SK-N-SH (cell line): Measurements from ENCODE around the gene SLC9A7. TPM values are rescaled to one million over a fixed set of nuclear protein-coding genes. Genes with fewer than 3 reads are reported as not detected.
A peak's percentile ranks its signal among the peaks of the same experiment; 100 is the strongest.

Source experiments
- CTCF ChIA-PET: fragments of 300-600, 350-600 bp; formaldehyde crosslinking; extraction: SDS; loops from one replicate; lab custom pipeline; 2021; lab: Yijun Ruan, JAX
- POLR2A ChIA-PET: fragments of 350-600 bp; sonication (Branson Sonifier 250); formaldehyde crosslinking; extraction: SDS; loops from one replicate; lab custom pipeline; 2020; ENCODE audit warnings: antibody characterized with exemption, inconsistent platforms; lab: Yijun Ruan, JAX
- DNase-seq: peaks from one replicate; pipeline ENCODE4 v3.0.0; 2012
- H2AFZ ChIP-seq: fragments of 200-600 bp; sonication (generic); 2 replicates; pipeline ENCODE4 v1.8.1; 2016; ENCODE audit warnings: antibody characterized with exemption, mild to moderate bottlenecking, low read depth
- H3F3A ChIP-seq: fragments of 200-600 bp; sonication (generic); replicated peaks from 2 replicates; pipeline ENCODE3; 2016; ENCODE audit warnings: antibody characterized with exemption, mild to moderate bottlenecking; ENCODE audit not compliant: insufficient read depth
- H3K27ac ChIP-seq, 2 experiments: fragments of 200-500 bp in 1 of 2; fragments of 200-600 bp in 1 of 2; sonication (Bioruptor generic) in 1 of 2; sonication (generic), shearing (Covaris generic) in 1 of 2; 2 replicates each; pipeline versions ENCODE4 v1.5.1 to v1.6.1; 2014 to 2016; ENCODE audit warnings: low read depth in 2 of 2, inconsistent platforms in 1 of 2, low read length in 1 of 2, mild to moderate bottlenecking in 1 of 2, mixed read lengths in 1 of 2
- H3K27me3 ChIP-seq: fragments of 200-600 bp; sonication (generic), shearing (Covaris generic); 2 replicates; pipeline ENCODE4 v1.6.1; 2016; ENCODE audit warnings: mixed run types; ENCODE audit not compliant: insufficient read depth
- H3K36me3 ChIP-seq, 2 experiments: fragments of 200-500 bp in 1 of 2; fragments of 200-600 bp in 1 of 2; sonication (Bioruptor generic) in 1 of 2; sonication (generic) in 1 of 2; replicated peaks in 1 of 2; 2 replicates each; pipeline versions ENCODE3 to v1.5.1; 2014 to 2016; ENCODE audit warnings: low read length in 1 of 2, mild to moderate bottlenecking in 1 of 2; ENCODE audit not compliant: insufficient read depth in 2 of 2, control insufficient read depth in 1 of 2
- H3K4me1 ChIP-seq, 2 experiments: fragments of 200-500 bp in 1 of 2; fragments of 200-600 bp in 1 of 2; sonication (Bioruptor generic) in 1 of 2; sonication (generic), shearing (Covaris generic) in 1 of 2; 2 replicates each; pipeline versions ENCODE4 v1.5.1 to v1.6.1; 2014 to 2016; ENCODE audit warnings: low read depth in 1 of 2, low read length in 1 of 2, mixed run types in 1 of 2; ENCODE audit not compliant: insufficient read depth in 2 of 2, control insufficient read depth in 1 of 2
- H3K4me2 ChIP-seq: fragments of 200-600 bp; sonication (generic), shearing (Covaris generic); 2 replicates; pipeline ENCODE4 v1.6.1; 2017; ENCODE audit warnings: mixed run types
- H3K4me3 ChIP-seq, 2 experiments: fragments of 200-500 bp in 1 of 2; fragments of 200-600 bp in 1 of 2; sonication (Bioruptor generic) in 1 of 2; sonication (generic), shearing (Covaris generic) in 1 of 2; 2 replicates each; pipeline versions ENCODE4 v1.5.1 to v1.8.1; 2014 to 2016; ENCODE audit warnings: low read depth in 2 of 2, inconsistent platforms in 1 of 2, low read length in 1 of 2, mild to moderate bottlenecking in 1 of 2, mixed read lengths in 1 of 2, moderate library complexity in 1 of 2
- H3K79me2 ChIP-seq: fragments of 200-600 bp; sonication (generic); 2 replicates; pipeline ENCODE4 v1.8.1; 2017; ENCODE audit warnings: mild to moderate bottlenecking; ENCODE audit not compliant: insufficient read depth
- H3K9ac ChIP-seq: fragments of 200-600 bp; sonication (generic); 2 replicates; pipeline ENCODE4 v1.6.1; 2017; ENCODE audit warnings: mixed run types
- H3K9me2 ChIP-seq: fragments of 200-600 bp; sonication (generic); 2 replicates; pipeline ENCODE4 v1.6.1; 2017; ENCODE audit warnings: mixed run types
- H3K9me3 ChIP-seq: fragments of 200-600 bp; sonication (generic); 2 replicates; pipeline ENCODE4 v1.6.1; 2017; ENCODE audit warnings: mixed run types, mild to moderate bottlenecking, moderate library complexity
- H4K20me1 ChIP-seq: fragments of 200-600 bp; sonication (generic); 2 replicates; pipeline ENCODE4 v1.6.1; 2017; ENCODE audit warnings: mild to moderate bottlenecking, mixed run types; ENCODE audit not compliant: insufficient read depth
- CHD2 ChIP-seq: fragments of 150-350 bp; IDR thresholded peaks from 2 replicates; pipeline ENCODE4 v1.6.1; 2018; ENCODE audit warnings: low read length; ENCODE audit not compliant: partially characterized antibody
- EP300 ChIP-seq, 2 experiments: IDR thresholded peaks; 2 replicates each; pipeline versions ENCODE4 v1.4.0 to v1.6.1; 2012; ENCODE audit warnings: borderline replicate concordance in 1 of 2, low read depth in 1 of 2, low read length in 1 of 2
- EZH2phosphoT487 ChIP-seq: fragments of 200-600 bp; sonication (generic); IDR thresholded peaks from 2 replicates; pipeline ENCODE4 v1.6.1; 2017; ENCODE audit warnings: low read depth, mixed run types, mild to moderate bottlenecking, antibody characterized with exemption, moderate library complexity, borderline replicate concordance
- FOSL2 ChIP-seq: IDR thresholded peaks from 2 replicates; pipeline ENCODE4 v1.4.0; 2012; ENCODE audit warnings: low read depth, mild to moderate bottlenecking, moderate library complexity, borderline replicate concordance
- FOXM1 ChIP-seq: IDR thresholded peaks from 2 replicates; pipeline ENCODE4 v1.4.0; 2012; ENCODE audit warnings: low read depth, mild to moderate bottlenecking
- GABPA ChIP-seq: IDR thresholded peaks from 2 replicates; pipeline ENCODE4 v1.4.0; 2012; ENCODE audit warnings: low read depth, mild to moderate bottlenecking
- GATA2 ChIP-seq: sonication (generic); formaldehyde crosslinking; IDR thresholded peaks from 2 replicates; pipeline ENCODE4 v1.5.0; 2020; ENCODE audit warnings: mild to moderate bottlenecking, missing genetic modification reagents
- NRF1 ChIP-seq: IDR thresholded peaks from 2 replicates; pipeline ENCODE4 v1.6.1; 2012; ENCODE audit warnings: low read depth, mild to moderate bottlenecking, low read length
- RAD21 ChIP-seq: IDR thresholded peaks from 2 replicates; pipeline ENCODE4 v1.6.1; 2012; ENCODE audit warnings: mild to moderate bottlenecking, low read length
- RCOR1 ChIP-seq: fragments of 150-350 bp; IDR thresholded peaks from 2 replicates; pipeline ENCODE4 v1.6.1; 2017; ENCODE audit warnings: antibody characterized with exemption, low read length
- REST ChIP-seq: IDR thresholded peaks from 2 replicates; pipeline ENCODE4 v1.6.1; 2012; ENCODE audit warnings: mild to moderate bottlenecking, low read depth, low read length, moderate library complexity
- SIN3A ChIP-seq: IDR thresholded peaks from 2 replicates; pipeline ENCODE4 v1.6.1; 2012; ENCODE audit warnings: low read depth, mild to moderate bottlenecking, low read length, moderate library complexity, borderline replicate concordance
- TAF1 ChIP-seq: IDR thresholded peaks from 2 replicates; pipeline ENCODE4 v1.6.1; 2012; ENCODE audit warnings: low read depth, mild to moderate bottlenecking, low read length, moderate library complexity, borderline replicate concordance
- YY1 ChIP-seq: IDR thresholded peaks from 2 replicates; pipeline ENCODE4 v1.4.0; 2012; ENCODE audit warnings: low read depth, mild to moderate bottlenecking
- ZBTB33 ChIP-seq: IDR thresholded peaks from 2 replicates; pipeline ENCODE4 v1.4.0; 2012; ENCODE audit warnings: low read depth, borderline replicate concordance
- WGBS: methylation state at CpG from one replicate; pipeline ENCODE4 v1.1.6; 2017; ENCODE audit warnings: low lambda C conversion rate; 5-methylcytosine and 5-hydroxymethylcytosine counted together
- polyA plus RNA-seq, 3 experiments: library from polyadenylated mRNA; depleted of rRNA; stranded (reverse); fragments of >200 nt; gene quantifications; 2 replicates each; pipeline ENCODE4 v1.2.3, GENCODE V29; 2012
- TF ChIP-seq, protein P1 (sequence below): IDR thresholded peaks from 2 replicates; pipeline ENCODE4 v1.4.0; 2012; ENCODE audit warnings: low read depth, borderline replicate concordance
- TF ChIP-seq, protein P2 (sequence below): fragments of 200-600 bp; sonication (generic); IDR thresholded peaks from 2 replicates; pipeline ENCODE4 v1.6.1; 2017; ENCODE audit warnings: antibody characterized with exemption, mild to moderate bottlenecking, moderate library complexity
- TF ChIP-seq, protein P3 (sequence below): IDR thresholded peaks from 2 replicates; pipeline ENCODE4; 2012
- TF ChIP-seq, protein P4 (sequence below): fragments of 150-350 bp; IDR thresholded peaks from 2 replicates; pipeline ENCODE4 v1.6.1; 2017; ENCODE audit warnings: antibody characterized with exemption, low read length, low read depth, borderline replicate concordance

Gene SLC9A7
- polyA plus RNA-seq, 1 of the 3 experiments (the other 2 are of a cell fraction), result 10.5 TPM

DNA sequence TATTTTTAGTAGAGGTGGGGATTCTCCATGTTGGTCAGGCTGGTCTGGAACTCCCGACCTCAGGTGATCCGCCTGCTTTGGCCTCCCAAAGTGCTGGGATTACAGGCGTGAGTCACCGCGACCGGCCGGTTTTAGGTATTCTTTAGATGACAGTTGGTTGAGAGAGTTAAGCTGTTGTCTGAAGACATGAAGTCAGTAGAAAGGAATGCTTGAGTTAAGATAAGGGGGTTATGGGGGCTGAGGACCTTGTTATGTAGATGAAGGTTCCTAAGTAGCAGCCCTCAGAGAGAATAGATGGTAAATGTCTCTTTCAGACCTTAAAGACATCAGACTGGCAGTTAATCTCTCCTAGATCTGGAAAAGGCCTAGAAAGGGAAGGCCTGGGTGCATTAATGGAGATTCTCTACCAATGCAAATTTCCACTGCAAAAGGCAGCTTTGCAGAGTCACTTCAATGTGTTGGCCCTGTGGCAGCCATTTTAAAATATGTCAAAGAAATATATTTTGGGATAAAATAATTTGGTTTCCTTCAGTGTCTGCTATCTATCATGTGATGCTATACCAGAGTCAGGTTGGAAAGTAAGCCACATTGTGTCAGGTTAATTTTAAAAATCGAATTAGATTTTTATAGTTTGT, 207.3 kb downstream of the SLC9A7 start (continued):
- TF ChIP-seq, protein P1, sequence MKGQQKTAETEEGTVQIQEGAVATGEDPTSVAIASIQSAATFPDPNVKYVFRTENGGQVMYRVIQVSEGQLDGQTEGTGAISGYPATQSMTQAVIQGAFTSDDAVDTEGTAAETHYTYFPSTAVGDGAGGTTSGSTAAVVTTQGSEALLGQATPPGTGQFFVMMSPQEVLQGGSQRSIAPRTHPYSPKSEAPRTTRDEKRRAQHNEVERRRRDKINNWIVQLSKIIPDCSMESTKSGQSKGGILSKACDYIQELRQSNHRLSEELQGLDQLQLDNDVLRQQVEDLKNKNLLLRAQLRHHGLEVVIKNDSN, result no peak
- TF ChIP-seq, protein P2, sequence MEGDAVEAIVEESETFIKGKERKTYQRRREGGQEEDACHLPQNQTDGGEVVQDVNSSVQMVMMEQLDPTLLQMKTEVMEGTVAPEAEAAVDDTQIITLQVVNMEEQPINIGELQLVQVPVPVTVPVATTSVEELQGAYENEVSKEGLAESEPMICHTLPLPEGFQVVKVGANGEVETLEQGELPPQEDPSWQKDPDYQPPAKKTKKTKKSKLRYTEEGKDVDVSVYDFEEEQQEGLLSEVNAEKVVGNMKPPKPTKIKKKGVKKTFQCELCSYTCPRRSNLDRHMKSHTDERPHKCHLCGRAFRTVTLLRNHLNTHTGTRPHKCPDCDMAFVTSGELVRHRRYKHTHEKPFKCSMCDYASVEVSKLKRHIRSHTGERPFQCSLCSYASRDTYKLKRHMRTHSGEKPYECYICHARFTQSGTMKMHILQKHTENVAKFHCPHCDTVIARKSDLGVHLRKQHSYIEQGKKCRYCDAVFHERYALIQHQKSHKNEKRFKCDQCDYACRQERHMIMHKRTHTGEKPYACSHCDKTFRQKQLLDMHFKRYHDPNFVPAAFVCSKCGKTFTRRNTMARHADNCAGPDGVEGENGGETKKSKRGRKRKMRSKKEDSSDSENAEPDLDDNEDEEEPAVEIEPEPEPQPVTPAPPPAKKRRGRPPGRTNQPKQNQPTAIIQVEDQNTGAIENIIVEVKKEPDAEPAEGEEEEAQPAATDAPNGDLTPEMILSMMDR, result no peak
- TF ChIP-seq GATA2 (no peak), FOXM1 (no peak), EZH2phosphoT487 (no peak), TAF1 (no peak), YY1 (no peak; the same call in 1 of the 2 replicates), FOSL2 (0 out of 2 replicates have a peak, but pooled peaks have one; percentile 9)
- TF ChIP-seq, protein P3, sequence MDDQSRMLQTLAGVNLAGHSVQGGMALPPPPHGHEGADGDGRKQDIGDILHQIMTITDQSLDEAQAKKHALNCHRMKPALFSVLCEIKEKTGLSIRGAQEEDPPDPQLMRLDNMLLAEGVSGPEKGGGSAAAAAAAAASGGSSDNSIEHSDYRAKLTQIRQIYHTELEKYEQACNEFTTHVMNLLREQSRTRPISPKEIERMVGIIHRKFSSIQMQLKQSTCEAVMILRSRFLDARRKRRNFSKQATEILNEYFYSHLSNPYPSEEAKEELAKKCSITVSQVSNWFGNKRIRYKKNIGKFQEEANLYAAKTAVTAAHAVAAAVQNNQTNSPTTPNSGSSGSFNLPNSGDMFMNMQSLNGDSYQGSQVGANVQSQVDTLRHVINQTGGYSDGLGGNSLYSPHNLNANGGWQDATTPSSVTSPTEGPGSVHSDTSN, result 0 out of 2 replicates have a peak, but pooled peaks have one; percentile 12

GRCh38 chrX:46549914-46550313, 209.0 kb downstream of the SLC9A7 start:
- H3K4me1 ChIP-seq, result peaks cover 0 to 6% of the 10 kb centered on the region in 2 experiments; a peak in 2 of 4 replicates
- ChIA-PET CTCF (no interaction called here), POLR2A (no interaction called here)
- no peaks in the 10 kb centered on the region for H3K9me3 ChIP-seq
- peaks cover 14% of the 10 kb centered on the region for H3F3A ChIP-seq
- no peak for DNase-seq
- H3K36me3 ChIP-seq, result peaks cover 0 to 11% of the 10 kb centered on the region in 2 experiments
- no peaks in the 10 kb centered on the region for H3K27me3 ChIP-seq
- WGBS, result 73% methylated on average over 1 of the region's 1 CpG
- H3K79me2 ChIP-seq, result peaks cover 52% of the 10 kb centered on the region
- H3K4me2 ChIP-seq, result no peak overlapping the region
- no peaks in the 10 kb centered on the region for H3K9me2 ChIP-seq
- peaks cover 13% of the 10 kb centered on the region; the same call in 1 of the 2 replicates for H4K20me1 ChIP-seq
- no peak overlapping the region for H3K4me3 ChIP-seq
- H3K9ac ChIP-seq, result no peak overlapping the region
- no peak overlapping the region for H2AFZ ChIP-seq
- no peak overlapping the region for H3K27ac ChIP-seq
- TF ChIP-seq, protein P4, sequence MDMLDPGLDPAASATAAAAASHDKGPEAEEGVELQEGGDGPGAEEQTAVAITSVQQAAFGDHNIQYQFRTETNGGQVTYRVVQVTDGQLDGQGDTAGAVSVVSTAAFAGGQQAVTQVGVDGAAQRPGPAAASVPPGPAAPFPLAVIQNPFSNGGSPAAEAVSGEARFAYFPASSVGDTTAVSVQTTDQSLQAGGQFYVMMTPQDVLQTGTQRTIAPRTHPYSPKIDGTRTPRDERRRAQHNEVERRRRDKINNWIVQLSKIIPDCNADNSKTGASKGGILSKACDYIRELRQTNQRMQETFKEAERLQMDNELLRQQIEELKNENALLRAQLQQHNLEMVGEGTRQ, result no peak
- no peak for TF ChIP-seq SIN3A
- no peak for TF ChIP-seq RAD21
- no peak for TF ChIP-seq TAF1
- TF ChIP-seq NRF1, result no peak
- TF ChIP-seq CHD2, result no peak
- no peak for TF ChIP-seq FOSL2
- no peak for TF ChIP-seq EZH2phosphoT487
- no peak for TF ChIP-seq GABPA
- no peak for TF ChIP-seq REST
- no peak for TF ChIP-seq GATA2
- TF ChIP-seq RCOR1, result no peak
- TF ChIP-seq ZBTB33, result no peak
- TF ChIP-seq EP300 (IDR thresholded peaks at IDR 0.05; ENCODE audit: borderline replicate concordance in 1 of 2, low read depth in 1 of 2, low read length in 1 of 2), result no peak
